Measurements from ENCODE around the gene CARMIL1.
A peak's percentile ranks its signal among the peaks of the same experiment; 100 is the strongest.

The CARMIL1 gene

DNA sequence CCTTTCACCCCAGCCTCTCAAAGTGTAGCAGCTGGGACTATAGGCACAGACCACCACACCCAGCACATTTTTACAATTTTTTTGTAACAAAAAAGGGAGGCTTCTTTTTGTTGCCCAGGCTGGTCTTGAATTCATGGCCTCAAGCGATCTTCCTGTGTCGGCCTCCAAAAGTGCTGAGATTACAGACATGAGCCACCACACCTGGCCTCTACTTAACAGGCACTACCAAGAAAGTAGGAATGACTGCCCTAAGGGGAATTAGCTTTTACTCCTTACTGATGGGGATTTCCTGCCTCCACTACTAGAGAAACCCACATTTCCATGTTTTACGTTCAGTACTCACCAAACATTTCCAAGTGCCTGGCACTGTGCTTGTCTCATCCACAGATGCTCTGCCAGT lies 109.6 kb downstream of the CARMIL1 start:
- no peak overlapping the region for H3K4me3 ChIP-seq (ENCODE audit: low read length)
- TF ChIP-seq, protein P1, sequence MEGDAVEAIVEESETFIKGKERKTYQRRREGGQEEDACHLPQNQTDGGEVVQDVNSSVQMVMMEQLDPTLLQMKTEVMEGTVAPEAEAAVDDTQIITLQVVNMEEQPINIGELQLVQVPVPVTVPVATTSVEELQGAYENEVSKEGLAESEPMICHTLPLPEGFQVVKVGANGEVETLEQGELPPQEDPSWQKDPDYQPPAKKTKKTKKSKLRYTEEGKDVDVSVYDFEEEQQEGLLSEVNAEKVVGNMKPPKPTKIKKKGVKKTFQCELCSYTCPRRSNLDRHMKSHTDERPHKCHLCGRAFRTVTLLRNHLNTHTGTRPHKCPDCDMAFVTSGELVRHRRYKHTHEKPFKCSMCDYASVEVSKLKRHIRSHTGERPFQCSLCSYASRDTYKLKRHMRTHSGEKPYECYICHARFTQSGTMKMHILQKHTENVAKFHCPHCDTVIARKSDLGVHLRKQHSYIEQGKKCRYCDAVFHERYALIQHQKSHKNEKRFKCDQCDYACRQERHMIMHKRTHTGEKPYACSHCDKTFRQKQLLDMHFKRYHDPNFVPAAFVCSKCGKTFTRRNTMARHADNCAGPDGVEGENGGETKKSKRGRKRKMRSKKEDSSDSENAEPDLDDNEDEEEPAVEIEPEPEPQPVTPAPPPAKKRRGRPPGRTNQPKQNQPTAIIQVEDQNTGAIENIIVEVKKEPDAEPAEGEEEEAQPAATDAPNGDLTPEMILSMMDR (conservative IDR thresholded peaks at IDR 0.05; ENCODE audit: low read length), result no peak

DNA sequence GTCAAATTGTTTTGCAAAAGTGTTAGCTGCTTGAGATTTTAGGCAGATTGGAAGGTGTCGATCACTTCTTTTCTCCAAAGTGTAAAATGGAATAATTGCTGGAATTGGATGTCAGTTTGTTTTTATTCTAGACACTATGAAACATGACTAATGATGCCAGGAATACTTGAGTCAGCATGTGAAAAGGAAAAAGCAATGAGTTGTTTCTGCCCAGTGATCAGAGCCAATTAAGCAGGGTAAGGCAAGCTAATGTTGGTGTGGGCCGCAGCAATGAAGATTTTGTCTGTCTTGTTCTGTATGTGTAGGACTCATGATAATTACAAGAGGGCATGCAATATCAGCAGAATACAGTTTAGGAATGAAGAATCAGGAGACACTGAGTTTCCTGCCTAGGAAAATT lies 110.3 kb downstream of the CARMIL1 start:
- TF ChIP-seq, protein P1 (conservative IDR thresholded peaks at IDR 0.05; ENCODE audit: low read length), result no peak
- DNase-seq (ENCODE audit: low read depth), result peak; percentile 52
- no peak overlapping the region for H3K4me3 ChIP-seq (ENCODE audit: low read length)

More for the DNA sequence above, 109.6 kb downstream of the CARMIL1 start:
- no peak for DNase-seq (ENCODE audit: low read depth)

DNA sequence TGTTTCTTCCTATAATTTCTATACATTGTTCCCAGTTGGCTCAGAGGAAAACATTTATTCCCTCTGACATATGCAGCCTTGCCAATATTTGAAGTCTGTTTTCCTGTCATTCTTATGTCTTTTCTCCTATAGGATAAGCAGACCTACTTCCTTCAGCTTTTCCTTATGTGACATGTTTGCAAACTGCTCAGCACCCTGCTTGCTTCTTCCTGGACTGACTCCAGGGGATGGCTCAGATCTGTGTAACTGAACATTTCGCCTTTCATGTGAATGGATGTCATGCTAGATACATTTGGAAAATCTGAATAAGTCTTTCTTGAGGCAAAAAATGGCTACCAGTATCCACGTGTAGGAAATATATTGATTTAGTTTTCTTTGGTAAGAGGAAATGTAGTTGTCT lies 113.2 kb downstream of the CARMIL1 start:
- no peak overlapping the region for H3K4me3 ChIP-seq (ENCODE audit: low read length)
- TF ChIP-seq, protein P1 (conservative IDR thresholded peaks at IDR 0.05; ENCODE audit: low read length), result no peak
- DNase-seq (ENCODE audit: low read depth), result peak; percentile 36

DNA sequence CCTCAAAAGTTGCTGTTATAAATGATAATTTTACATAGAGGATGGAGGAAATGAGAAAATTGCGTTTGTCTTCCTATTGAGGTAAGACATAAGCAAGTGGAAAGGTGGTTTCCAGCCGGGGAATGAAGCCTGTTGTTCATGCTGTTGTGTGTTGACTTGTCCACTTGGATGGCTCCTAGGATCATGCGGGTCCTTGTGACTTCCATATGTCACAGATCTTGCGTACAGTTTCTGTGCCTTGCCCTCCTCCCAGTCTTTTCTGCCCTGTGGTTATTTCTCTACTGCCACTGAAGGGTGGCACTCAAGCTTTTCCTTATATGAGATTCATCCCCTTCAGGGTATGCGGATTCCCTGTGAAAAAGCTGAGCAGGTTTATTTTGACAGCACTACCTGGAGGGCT lies 116.6 kb downstream of the CARMIL1 start:
- no peak overlapping the region for H3K4me3 ChIP-seq (ENCODE audit: low read length)
- DNase-seq (ENCODE audit: low read depth), result no peak
- TF ChIP-seq, protein P1 (conservative IDR thresholded peaks at IDR 0.05; ENCODE audit: low read length), result no peak

DNA sequence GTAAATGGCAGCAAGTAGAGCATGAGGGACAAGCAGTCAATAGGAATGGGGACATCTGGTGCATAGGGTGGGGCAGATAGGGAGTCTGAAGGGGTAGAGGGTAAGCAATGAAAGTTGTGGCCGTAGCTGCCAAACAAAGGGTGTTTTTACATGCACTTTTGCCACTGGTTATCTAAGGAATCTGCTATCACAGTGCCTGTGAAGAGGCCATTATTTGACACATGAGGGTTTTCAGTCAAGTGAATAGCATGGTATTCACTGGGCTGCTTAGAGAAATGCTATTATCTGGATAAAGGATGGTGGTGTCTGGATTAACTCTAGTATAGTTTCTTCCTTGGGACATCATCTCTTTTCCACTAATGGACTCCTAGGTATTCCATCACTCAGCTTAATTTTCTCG lies 118.2 kb downstream of the CARMIL1 start:
- H3K4me3 ChIP-seq (ENCODE audit: low read length), result no peak overlapping the region
- no peak for DNase-seq (ENCODE audit: low read depth)
- TF ChIP-seq, protein P1 (conservative IDR thresholded peaks at IDR 0.05; ENCODE audit: low read length), result no peak

DNA sequence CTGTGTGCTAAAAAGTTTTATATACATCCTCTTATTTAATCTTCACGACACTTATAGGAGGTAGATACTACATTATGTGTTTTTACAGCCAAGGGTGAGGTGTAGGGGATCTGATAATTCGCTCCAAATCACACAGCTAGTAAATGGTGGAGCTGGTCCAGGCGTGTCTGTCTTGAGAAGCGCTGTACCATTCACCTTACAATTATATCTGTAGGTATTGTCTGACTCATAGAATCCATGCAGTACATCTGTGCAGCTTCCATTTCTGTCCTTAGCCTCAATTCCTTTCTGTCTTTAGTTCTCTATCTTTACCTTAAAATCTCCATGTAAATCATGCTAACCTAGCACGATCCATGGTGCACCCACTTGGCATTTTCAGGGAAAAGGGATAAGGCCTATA lies 120.7 kb downstream of the CARMIL1 start:
- no peak for DNase-seq (ENCODE audit: low read depth)
- TF ChIP-seq, protein P1 (conservative IDR thresholded peaks at IDR 0.05; ENCODE audit: low read length), result no peak
- no peak overlapping the region for H3K4me3 ChIP-seq (ENCODE audit: low read length)

DNA sequence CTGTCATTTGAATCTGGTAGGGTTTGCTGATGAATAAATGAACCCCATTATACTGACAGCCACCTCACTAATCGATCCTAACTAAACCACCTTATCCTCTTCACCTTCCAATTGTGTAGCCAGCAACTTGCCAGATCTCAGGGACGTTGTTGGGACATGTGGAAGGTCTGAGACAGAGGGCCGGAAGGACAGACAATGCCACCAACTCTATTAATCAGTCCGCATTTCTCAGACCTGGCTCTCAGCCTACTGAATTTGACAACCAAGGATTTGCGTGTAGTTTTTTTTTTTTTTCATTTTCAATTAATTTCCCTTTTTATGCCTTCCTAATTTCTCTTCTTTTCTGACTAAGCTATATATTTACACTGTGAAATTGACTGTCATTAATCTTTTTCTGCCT lies 122.5 kb downstream of the CARMIL1 start:
- H3K4me3 ChIP-seq (ENCODE audit: low read length), result no peak overlapping the region
- TF ChIP-seq, protein P1 (conservative IDR thresholded peaks at IDR 0.05; ENCODE audit: low read length), result no peak
- DNase-seq (ENCODE audit: low read depth), result no peak
